ENCODE results near the gene HES7.
A peak's percentile ranks its signal among the peaks of the same experiment; 100 is the strongest.
"Not testable (repeated sequence)": the region's sequence is repeated elsewhere in the genome, so short reads cannot be mapped to it uniquely, and the experiment has no call there.

Gene HES7

GRCh38 chr17:8096541-8096940 is 27.4 kb downstream of the HES7 start:
- DNase-seq, result no peak

- DNase-seq, result no peak
These were observed 28.5 kb downstream of the HES7 start for GRCh38 chr17:8095361-8095760.

GRCh38 chr17:8091033-8091687 is 32.7 kb downstream of the HES7 start:
- DNase-seq, result no peak

- no peak for DNase-seq
These were observed 34.2 kb downstream of the HES7 start for GRCh38 chr17:8089728-8090127.

- no peak for DNase-seq
These were observed 36.0 kb downstream of the HES7 start for GRCh38 chr17:8087952-8088230.

- no peak for DNase-seq
These were observed 36.6 kb downstream of the HES7 start, which contains the start of gene ALOX12B for GRCh38 chr17:8087075-8087951. Gene ALOX12B (minus strand): TSS chr17:8087716. CDS start chr17:8087442, 274 bp downstream.

- no peak for DNase-seq
These were observed 39.7 kb downstream of the HES7 start for GRCh38 chr17:8084250-8084649.

GRCh38 chr17:8082292-8082691 is 41.6 kb downstream of the HES7 start:
- no peak for DNase-seq

- no peak for DNase-seq
These were observed 42.0 kb downstream of the HES7 start for GRCh38 chr17:8081876-8082275.

GRCh38 chr17:8080799-8081219 is 43.1 kb downstream of the HES7 start:
- DNase-seq, result no peak

- DNase-seq, result no peak
These were observed 43.6 kb downstream of the HES7 start for GRCh38 chr17:8080208-8080798.

- peak; percentile 75 to 78 for DNase-seq
These were observed 44.4 kb downstream of the HES7 start for GRCh38 chr17:8079291-8080207.

- DNase-seq, result not testable (repeated sequence)
These were observed 46.0 kb downstream of the HES7 start for GRCh38 chr17:8077939-8078338.

- DNase-seq, result no peak
These were observed 47.2 kb downstream of the HES7 start for GRCh38 chr17:8076502-8077266.

GRCh38 chr17:8075574-8076342 is 48.1 kb downstream of the HES7 start:
- no peak for DNase-seq

- no peak for DNase-seq
These were observed 48.8 kb downstream of the HES7 start for GRCh38 chr17:8075081-8075480.

GRCh38 chr17:8074554-8074953 is 49.4 kb downstream of the HES7 start:
- no peak for DNase-seq

GRCh38 chr17:8073627-8074484 is 50.0 kb downstream of the HES7 start:
- DNase-seq, result peak; percentile 87 to 88

GRCh38 chr17:8072729-8073461 is 51.0 kb downstream of the HES7 start:
- DNase-seq, result peak; percentile 41 to 44

- no peak for DNase-seq
These were observed 51.6 kb downstream of the HES7 start for GRCh38 chr17:8072341-8072728.

Data from activated CD4-positive, alpha-beta T cell treated with anti-CD3 and anti-CD28 coated beads for 4 hours (primary cell).